Measurements from ENCODE around the gene ZNF865. TPM values are rescaled to one million over a fixed set of nuclear protein-coding genes. Genes with fewer than 3 reads are reported as not detected.

Gene ZNF865
- total RNA-seq, 1 donor from 2014 or later = 20.3 TPM

GRCh38 chr19:55650126-55650557 is 44.7 kb downstream of the ZNF865 start:
- TF ChIP-seq CTCF (conservative IDR thresholded peaks at IDR 0.05) = no peak
- DNase-seq (ENCODE audit: low read depth, low spot score) = no peak
- Mint-ChIP-seq H3K9me3 (no peaks in the 10 kb centered on the region), H3K27me3 (ENCODE audit: low read depth) (peaks cover 9% of the 10 kb centered on the region), H3K36me3 (ENCODE audit: low read depth) (peaks cover 6% of the 10 kb centered on the region), H3K4me3 (peak overlapping the region; percentile 83), H3K27ac (ENCODE audit: unreplicated experiment) (no peak overlapping the region), H3K4me1 (peaks cover 19% of the 10 kb centered on the region)

- H3K9me3 Mint-ChIP-seq = no peaks in the 10 kb centered on the region
- H3K27me3 Mint-ChIP-seq (ENCODE audit: low read depth) = peaks cover 9% of the 10 kb centered on the region
- H3K4me3 Mint-ChIP-seq = peak overlapping the region; percentile 83
- no peak overlapping the region for H3K27ac Mint-ChIP-seq (ENCODE audit: unreplicated experiment)
- no peak for DNase-seq (ENCODE audit: low read depth, low spot score)
- peaks cover 2% of the 10 kb centered on the region for H3K36me3 Mint-ChIP-seq (ENCODE audit: low read depth)
- peaks cover 21% of the 10 kb centered on the region for H3K4me1 Mint-ChIP-seq
- TF ChIP-seq CTCF (conservative IDR thresholded peaks at IDR 0.05) = no peak
Observed at GRCh38 chr19:55650602-55651230, 45.3 kb downstream of the ZNF865 start.

GRCh38 chr19:55651236-55651635 is 45.8 kb downstream of the ZNF865 start:
- no peak for TF ChIP-seq CTCF (conservative IDR thresholded peaks at IDR 0.05)
- DNase-seq (ENCODE audit: low read depth, low spot score) = no peak
- no peak overlapping the region for H3K27ac Mint-ChIP-seq (ENCODE audit: unreplicated experiment)
- H3K9me3 Mint-ChIP-seq = no peaks in the 10 kb centered on the region
- H3K4me1 Mint-ChIP-seq = peaks cover 26% of the 10 kb centered on the region
- H3K4me3 Mint-ChIP-seq = peak overlapping the region; percentile 83
- H3K36me3 Mint-ChIP-seq (ENCODE audit: low read depth) = peaks cover 2% of the 10 kb centered on the region
- peaks cover 9% of the 10 kb centered on the region for H3K27me3 Mint-ChIP-seq (ENCODE audit: low read depth)

GRCh38 chr19:55652311-55653128 is 47.1 kb downstream of the ZNF865 start:
- H3K4me3 Mint-ChIP-seq = peak overlapping the region; percentile 56
- H3K36me3 Mint-ChIP-seq (ENCODE audit: low read depth) = peaks cover 2% of the 10 kb centered on the region
- H3K4me1 Mint-ChIP-seq = peaks cover 28% of the 10 kb centered on the region
- DNase-seq (ENCODE audit: low read depth, low spot score) = no peak
- H3K27ac Mint-ChIP-seq (ENCODE audit: unreplicated experiment) = peak overlapping the region; percentile 43
- TF ChIP-seq CTCF (conservative IDR thresholded peaks at IDR 0.05) = no peak
- no peaks in the 10 kb centered on the region for H3K9me3 Mint-ChIP-seq
- H3K27me3 Mint-ChIP-seq (ENCODE audit: low read depth) = peaks cover 9% of the 10 kb centered on the region

- Mint-ChIP-seq H3K36me3 (ENCODE audit: low read depth) (no peaks in the 10 kb centered on the region), H3K4me1 (peaks cover 27% of the 10 kb centered on the region), H3K27me3 (ENCODE audit: low read depth) (peaks cover 9% of the 10 kb centered on the region), H3K9me3 (no peaks in the 10 kb centered on the region), H3K4me3 (peak overlapping the region; percentile 95), H3K27ac (ENCODE audit: unreplicated experiment) (peak overlapping the region; percentile 99)
- TF ChIP-seq CTCF (conservative IDR thresholded peaks at IDR 0.05) = peak; percentile 100
- DNase-seq (ENCODE audit: low read depth, low spot score) = peak; percentile 98
Observed at GRCh38 chr19:55653651-55654322, 48.3 kb downstream of the ZNF865 start.
